ENCODE measurements around the gene FAM163B. TPM values are rescaled to one million over a fixed set of nuclear protein-coding genes. Genes with fewer than 3 reads are reported as not detected.

FAM163B gene
- total RNA-seq, 2 experiments from 2014 or later, result not detected

DNA sequence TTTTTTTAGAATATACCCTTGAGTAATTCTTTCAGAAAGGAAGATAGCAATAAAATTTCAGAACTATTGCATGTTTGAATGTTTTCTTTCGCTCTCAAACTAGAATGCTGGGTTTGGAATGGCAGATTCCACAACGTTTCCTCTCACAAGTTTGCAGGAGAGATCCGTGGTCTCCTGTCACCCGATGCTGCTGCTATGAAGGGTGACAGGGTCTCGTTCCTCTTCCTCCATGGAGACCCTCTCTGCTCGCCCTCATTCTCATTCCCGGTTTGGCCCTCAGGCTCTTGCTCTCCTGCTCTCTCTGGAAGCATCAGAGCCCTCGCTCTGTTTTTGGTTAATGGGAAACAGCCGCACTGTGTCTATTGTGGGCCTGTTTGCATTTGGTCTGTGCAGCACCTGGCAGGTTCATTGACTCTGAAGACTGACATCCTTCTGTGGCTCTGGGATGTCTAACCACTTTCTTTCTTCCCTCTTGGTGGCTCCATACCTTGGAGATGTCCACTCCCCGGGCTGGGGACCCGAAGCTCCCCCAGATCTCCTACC, 12.6 kb upstream of the FAM163B start:
- CTCF ChIA-PET, result no interaction called here
- POLR2A ChIA-PET, result no interaction called here

DNA sequence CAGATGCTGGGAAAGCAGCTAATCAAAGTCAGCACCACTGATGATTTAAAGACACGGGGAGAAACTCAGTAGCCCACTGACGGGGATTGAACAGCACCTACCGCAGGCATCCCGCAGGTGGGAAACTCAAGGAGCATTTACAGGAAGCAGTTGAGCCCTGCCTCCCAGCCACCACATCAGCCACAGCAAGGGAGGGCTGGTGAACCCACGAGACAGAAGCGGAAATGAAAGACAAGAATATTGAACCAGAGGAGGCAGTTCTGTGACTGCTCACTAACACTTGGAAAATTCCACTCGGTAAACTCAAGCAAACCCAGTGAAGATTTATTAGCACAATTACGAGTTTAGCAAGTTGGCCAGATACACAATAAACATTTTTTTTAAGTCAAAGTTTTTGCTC, 10.6 kb upstream of the FAM163B start:
- POLR2A ChIA-PET, result no interaction called here
- CTCF ChIA-PET, result no interaction called here

DNA sequence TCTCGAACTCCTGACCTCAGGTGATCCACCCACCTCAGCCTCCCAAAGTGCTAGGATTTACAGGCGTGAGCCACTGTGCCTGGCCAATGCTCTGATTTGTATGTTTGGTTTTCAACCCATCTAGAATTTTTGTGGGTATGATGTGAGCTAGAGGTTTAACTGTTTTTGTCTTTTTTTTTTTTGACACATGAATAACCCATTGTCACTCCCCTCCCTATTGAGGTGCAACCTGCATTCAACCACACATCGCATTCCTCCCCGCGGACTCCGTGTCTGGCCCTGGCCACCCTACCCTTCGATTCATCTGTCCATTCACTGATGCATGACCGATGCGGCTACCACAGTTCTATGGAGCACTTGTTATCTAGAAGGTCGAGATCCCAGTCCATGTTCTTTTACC, 9.5 kb upstream of the FAM163B start:
- POLR2A ChIA-PET, result no interaction called here
- CTCF ChIA-PET, result no interaction called here

DNA sequence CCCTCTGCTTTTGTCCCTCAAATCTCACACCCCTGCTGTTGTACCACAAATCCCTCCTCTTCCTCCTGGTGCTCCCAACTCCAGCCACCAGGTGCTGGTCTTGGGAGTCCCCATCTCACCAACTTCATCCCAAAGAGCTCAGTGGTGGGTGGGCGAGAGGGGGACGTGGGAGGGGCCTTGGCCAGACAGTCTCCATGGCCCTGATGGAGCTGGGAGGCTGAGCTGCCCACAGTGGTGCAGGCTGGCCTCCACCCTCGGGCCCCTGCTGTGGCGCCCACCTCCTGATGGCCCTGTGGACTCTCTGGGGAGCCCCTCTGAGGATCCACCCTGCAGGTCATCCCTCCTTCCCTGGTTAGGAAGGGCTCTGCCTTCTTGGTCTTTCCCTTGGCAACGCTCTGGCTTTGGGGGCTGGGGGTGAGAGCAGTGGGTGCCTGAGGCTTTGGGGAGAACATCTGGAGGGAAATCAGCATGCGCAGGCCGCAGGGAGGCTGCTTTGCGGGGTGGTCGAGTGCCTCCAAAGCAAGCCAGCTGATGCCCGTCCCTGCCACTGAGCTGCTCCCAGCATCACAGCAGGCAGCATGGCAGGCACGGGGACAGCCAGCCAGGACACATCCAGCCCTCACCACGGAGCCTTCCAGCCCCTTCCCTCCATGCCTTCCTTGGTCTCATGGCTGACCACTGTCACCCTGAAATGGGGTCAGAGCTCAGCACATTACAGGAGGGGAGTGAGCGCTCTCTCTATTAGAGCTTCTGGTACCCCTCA, 7.6 kb upstream of the FAM163B start:
- ChIA-PET CTCF (interaction anchor here (1.9 kb wide), 1 partner anchor 111 kb away, joined by 4 read pairs; no protein-coding TSS in a partner anchor), POLR2A (no interaction called here)

DNA sequence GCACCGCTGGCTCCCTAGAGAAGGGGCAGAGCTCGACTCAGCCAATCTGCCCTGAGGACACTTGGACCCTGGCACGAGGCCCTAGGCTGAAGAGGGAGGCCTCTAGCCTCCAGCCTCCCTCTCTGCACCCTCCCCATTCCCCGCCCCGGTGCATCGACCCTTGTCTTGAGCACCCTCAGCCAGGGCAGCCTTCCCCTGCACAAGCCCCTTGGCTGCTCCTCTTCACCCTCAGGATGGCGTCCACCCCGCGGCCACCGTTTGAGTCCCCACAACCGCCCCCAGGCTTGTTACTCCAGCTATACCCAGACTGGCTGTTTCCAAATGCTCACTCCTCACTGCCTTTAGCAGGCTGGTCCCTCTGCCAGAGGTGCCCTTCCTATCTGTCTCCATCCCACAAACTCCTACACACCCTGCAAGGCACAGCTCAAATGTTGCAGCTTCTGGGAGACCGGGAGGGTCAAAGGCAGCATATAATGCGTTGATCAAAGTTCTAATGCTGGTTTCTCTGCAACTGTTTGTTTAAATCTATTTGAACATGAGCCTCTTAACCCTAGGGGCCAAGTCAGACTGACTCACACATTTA, 6.5 kb upstream of the FAM163B start:
- CTCF ChIA-PET, result interaction anchor here (1.9 kb wide), 1 partner anchor 112 kb away, joined by 4 read pairs; no protein-coding TSS in a partner anchor

DNA sequence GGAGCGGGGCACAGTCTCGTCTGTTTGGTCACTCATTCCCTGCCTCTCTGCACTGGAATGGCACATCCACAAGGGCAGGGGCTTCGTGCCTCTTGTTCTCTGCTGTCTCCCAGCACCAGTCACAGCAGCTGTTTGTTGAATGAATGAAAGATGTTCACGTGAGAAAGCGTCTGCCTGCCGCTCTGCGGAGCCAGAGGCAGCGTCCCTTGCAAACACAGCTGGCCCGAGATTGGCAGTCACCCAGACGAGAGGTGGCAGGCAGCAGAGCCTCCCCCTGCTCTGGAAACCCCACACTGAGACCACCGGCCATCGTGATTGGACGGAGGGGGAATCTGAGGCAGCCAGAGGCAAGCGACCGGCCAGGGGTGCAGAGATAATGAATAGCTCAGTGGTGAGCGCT, 6.0 kb upstream of the FAM163B start:
- CTCF ChIA-PET, result no interaction called here
- POLR2A ChIA-PET, result no interaction called here

More for the DNA sequence above, 6.5 kb upstream of the FAM163B start:
- POLR2A ChIA-PET, result no interaction called here

DNA sequence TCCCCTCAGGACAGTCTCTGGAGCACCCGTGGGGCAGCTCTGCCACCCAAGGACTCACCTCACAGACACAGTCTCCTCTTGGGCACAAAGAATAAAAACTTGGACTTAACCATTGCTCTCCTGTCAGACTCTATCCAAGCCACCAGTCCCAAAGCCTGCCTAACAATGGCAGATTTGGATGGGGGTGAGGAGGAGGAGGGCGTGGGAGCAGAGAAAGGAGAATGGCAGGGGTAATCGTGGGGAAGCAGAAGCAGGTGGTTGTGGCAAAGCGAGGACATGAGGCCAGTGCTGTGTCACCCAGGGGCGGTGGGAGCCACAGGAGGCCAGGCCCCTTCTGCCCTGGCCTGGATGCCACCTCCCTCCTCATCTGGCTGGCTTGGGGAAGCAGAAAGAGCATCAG, 5.5 kb upstream of the FAM163B start:
- POLR2A ChIA-PET, result no interaction called here
- CTCF ChIA-PET, result no interaction called here

DNA sequence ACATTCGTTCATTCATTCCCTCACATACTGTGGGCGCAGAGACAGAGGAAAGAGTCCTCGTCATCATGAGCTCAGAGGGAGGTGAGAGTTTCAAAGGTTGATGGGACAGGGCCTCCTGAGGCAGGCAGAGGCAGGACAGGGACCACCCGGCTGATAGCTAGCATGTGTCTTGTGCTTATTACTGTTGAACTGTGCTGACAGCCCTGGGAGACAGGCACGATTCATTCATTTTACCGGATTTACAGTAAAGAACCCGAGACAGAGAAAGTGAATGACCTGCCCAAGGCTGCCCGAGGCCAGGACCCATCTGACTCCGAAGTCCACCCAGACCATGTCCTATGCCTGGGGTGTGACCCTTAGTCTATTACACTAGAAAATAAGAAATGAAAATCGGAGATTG, 4.9 kb upstream of the FAM163B start:
- POLR2A ChIA-PET, result no interaction called here

DNA sequence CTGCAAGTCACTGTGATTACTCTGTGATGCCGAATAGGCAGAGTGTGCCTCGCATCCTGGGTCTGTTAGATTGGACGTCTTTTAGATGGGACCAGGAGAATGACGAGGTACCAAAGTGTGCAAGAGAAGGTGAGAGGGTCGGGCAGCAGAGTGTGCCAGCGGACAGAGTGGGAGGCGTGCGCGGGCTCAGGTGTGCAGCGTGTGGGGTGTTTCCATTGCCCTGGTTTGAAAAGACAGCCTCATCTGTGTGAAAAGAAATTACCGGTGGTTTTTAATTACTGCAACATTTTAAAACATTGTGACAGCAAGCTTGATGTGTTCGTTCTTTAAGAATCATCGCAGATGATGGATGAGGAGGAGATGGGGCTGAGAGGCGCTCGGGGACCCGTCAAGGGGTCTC, 4.2 kb upstream of the FAM163B start:
- CTCF ChIA-PET, result no interaction called here
- POLR2A ChIA-PET, result no interaction called here

More for the DNA sequence above, 4.9 kb upstream of the FAM163B start:
- CTCF ChIA-PET, result no interaction called here

DNA sequence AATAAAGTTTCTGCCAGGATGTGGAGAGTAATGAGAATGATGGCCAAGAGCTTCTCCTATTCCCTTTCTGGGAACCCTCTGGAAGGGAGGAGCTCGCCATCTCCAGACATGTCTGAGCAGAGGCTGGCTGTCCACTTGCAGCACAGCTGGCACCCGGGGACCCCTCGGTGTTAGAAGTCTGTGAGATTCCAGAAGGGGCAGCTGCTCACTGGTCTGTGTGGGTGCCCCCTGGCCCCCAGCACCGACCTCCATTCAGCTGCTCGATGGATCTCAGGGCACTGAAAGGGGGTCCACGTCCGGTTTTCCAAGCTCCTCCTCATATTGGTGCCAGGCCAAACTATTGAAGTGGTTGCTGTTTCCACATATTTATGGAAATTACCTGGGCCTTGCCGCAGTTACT, 3.6 kb upstream of the FAM163B start:
- CTCF ChIA-PET, result no interaction called here
- POLR2A ChIA-PET, result no interaction called here

DNA sequence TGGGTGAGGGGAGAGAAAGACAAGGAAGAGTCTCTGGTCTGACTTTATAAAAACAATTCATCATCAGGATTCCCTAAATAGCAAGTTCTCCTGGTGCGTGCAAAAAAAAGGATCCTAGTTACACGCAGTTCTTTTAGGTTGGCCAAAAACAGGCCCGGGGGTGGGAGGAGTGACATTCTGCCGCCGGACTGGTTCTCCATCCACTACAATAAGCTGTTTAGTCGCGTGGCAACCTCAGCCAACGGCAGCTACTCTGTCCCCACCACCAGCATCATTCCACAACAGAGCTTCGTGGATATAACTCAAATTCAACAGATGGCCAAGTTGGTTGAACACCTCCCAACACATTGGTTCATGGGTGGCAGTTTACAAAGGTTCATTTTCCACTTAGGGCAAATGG, 2.9 kb upstream of the FAM163B start:
- ChIA-PET POLR2A (no interaction called here), CTCF (no interaction called here)

DNA sequence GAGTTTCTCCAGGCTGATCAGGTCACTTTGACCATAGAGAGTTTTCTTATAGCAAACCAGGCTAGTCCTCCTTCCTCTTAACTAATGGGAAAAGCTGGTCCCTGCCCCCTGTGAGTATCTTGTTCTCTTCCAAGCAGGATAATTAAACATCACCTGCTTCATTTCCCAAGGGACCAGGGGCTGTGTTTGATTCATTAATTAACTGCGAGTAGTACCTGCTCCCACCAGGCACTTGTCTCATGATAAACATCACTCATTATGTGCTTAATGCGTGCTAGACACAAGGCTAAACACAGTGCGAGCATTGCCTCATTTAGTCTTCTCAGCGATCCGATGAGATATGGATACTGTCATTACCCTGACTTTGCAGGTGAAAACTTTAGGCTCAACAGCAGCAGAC, 1.7 kb upstream of the FAM163B start:
- ChIA-PET POLR2A (no interaction called here), CTCF (no interaction called here)

DNA sequence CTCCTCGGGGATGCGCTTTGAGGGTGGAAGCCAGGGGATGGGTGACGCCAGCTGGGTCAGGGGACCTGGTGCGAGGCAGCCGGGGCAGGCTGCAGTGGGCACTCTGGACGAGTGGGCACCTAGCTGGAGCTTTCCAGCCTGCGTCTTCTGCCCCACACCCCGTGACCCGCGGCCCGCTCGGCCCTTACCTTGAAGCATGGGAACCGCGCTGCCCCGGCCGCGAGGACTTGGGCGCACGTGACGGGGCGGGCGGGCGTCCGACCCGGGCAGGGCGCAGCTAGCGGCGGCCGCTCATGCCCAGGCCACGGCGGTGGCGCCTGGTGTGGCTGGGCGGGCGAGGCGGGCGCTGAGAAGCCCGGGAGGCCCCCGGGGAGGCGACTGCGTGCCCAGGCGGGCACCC, 300 bp downstream of the FAM163B start:
- POLR2A ChIA-PET, result no interaction called here
- CTCF ChIA-PET, result interaction anchor here (1.1 kb wide), 1 partner anchor 134 kb away, joined by 3 read pairs; no protein-coding TSS in a partner anchor

DNA sequence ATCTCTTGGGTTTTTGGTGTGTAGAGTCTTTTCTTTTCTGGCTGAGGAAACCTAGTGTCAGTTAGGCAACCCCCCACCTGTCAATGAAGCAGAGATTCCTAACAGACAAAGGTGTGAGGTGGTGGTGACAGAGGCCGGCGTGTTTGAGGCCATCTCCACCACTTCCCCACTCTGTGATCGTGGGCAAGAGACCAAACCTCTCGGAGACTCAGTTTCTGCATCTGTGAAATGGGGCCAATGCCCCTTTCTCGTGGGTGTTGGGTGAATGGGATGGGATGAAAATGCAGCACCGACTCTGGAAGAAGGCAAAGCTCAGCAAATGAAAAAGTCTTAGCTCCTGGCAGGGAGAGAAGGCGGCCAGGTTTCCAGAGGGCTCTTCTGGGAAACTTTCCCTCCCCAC, 807 bp downstream of the FAM163B start:
- CTCF ChIA-PET, result no interaction called here
- POLR2A ChIA-PET, result no interaction called here

DNA sequence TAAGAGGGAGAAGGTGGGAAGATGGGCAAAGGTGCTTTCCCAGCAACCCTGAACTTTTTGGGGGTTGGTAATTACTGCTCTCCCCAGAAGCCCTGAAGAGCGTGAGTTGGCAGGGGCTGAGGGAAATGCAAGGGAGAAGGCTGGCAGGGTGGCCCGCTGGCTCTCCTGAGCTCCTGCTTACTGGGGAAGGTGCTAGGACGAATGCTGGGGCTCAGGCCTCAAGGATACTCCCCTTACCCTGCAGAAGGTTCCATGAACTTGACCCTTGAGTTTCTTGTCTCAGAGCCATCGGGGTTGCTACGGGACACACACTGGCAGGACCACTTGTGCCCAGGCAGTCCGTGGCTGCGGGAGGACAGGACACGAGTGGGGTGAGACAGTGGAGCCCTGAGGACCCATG, 1.2 kb downstream of the FAM163B start:
- ChIA-PET CTCF (interaction anchor here (1.1 kb wide), 2 partner anchors 117 to 135 kb away, joined by 4 to 5 read pairs; no protein-coding TSS in a partner anchor), POLR2A (no interaction called here)

DNA sequence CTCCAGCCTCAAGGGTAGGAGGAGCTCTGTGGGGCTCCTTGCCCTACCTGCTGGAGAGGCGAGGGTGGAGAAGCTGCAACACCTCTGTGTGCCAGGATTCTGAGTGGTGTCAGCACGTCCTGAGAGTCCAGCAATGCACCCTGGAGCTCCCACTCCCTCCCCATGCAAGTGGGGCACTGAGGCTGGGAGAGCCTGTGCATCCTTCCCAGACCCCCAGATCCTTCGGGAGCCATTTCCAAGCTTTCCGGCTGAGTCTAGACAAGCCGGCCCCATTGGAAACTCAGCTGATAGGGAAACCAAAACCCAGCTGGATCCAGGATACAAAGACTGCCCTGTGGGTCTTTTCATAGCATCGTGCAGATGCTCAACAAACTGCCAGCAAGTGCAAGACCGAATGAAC, 1.8 kb downstream of the FAM163B start:
- POLR2A ChIA-PET, result no interaction called here
- CTCF ChIA-PET, result interaction anchor here (0.6 to 1.1 kb wide), 3 partner anchors 41 to 135 kb away, joined by 3 to 5 read pairs (median 4); no protein-coding TSS in a partner anchor

DNA sequence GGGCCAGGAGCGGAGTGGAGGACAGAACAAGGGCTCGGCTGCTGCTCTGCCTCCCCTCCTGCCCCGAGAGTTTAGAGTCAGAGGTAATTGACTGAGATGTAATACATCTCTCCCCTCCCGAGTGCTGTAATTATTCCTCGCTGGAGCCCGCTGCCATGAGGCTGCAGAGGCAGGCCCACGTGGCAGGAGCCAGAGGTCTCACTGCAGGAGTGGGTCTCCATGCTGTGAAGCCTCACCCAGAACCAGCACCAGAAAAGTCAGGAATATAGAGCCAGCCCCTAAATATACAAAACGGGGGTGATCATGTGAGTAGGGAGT, 2.5 kb downstream of the FAM163B start:
- CTCF ChIA-PET, result interaction anchor here (1.1 kb wide), 1 partner anchor 118 kb away, joined by 4 read pairs; no protein-coding TSS in a partner anchor
- POLR2A ChIA-PET, result no interaction called here

DNA sequence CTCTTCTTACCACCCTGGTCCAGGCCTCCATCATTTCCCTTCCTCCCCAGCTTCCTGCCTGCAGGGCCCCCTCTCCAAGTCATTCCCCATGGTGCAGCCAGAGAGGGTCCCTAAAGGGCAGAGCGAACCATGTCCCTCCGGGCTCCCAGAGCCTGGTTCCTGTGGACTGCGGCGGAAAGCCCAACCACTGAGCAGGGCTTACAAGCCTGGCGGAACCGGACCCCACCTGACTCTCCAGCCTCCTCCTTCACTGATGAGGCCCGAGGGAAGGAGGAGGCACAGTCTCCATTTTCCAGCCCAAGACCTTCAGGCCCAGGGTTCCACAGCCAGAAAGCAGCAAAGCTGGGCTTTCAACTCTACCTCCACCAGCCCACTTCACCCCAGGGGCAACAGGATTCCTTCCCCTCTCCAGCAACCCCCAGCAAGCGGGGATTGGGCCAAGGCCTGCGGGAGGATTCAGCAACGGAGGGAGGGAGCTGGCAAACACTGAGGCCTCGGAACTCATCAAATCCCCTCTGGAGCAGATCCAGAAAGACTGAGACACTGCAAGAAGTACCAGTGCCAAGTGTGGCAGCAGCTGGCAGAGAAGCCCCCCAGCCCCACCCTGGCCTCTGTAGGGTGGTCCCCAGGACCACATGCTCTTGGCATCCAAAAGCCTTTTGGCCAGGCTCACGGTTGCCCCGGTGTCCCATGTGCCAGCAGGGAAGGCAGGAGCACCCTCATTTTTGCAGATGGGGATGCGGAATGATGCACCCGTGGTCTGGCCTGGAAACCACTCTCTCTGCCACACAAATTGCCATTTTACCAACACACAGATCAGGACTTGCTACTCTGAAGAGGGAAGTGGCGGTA, 3.1 kb downstream of the FAM163B start:
- ChIA-PET CTCF (interaction anchor here (1.1 to 2.0 kb wide), 2 partner anchors 17 to 119 kb away, joined by 4 to 5 read pairs; no protein-coding TSS in a partner anchor), POLR2A (no interaction called here)

DNA sequence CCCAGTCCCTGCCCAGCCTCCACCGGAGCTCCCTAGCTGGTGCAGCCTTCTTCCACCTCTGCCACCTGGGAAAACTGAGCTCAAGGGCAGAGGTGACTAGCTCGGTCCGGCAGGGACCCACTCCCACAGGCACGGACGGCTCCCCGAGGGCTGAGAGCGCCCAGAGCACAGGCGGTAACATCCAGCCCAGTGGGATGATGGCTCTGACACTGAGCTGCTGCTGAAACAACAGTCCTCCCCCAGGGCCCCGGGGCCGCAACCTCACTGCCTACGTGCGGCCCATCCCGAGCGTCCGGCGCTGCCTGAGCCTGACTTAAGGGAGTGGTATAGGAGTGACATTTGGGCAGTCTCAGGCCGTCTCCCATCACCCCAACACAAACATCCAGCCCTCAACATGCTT, 3.7 kb downstream of the FAM163B start:
- CTCF ChIA-PET, result interaction anchor here (1.1 to 2.0 kb wide), 2 partner anchors 16 to 120 kb away, joined by 4 to 5 read pairs; no protein-coding TSS in a partner anchor
- POLR2A ChIA-PET, result no interaction called here

DNA sequence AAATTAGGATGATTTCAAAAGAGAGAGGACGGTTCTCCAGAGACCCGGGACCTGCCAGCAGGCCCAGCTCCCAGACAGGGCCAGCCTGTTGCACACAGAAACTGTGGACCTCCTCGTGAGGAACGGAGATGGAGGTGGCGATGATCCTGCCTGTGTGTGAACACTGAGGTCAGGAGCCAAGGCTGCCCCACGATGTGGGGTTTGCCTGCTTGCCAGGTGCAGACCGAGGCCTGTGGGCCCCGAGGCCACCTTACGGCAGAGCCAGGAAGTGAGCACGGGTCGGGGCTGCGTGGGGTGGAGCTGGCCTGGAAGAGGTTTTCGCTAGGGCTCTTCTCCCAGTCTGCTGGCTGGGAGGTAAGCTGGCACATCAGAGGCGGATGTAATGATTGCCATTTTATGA, 4.3 kb downstream of the FAM163B start:
- POLR2A ChIA-PET, result no interaction called here
- CTCF ChIA-PET, result interaction anchor here (1.1 to 2.0 kb wide), 2 partner anchors 15 to 121 kb away, joined by 4 to 5 read pairs; no protein-coding TSS in a partner anchor

Measured in activated CD8-positive, alpha-beta memory T cell treated with anti-CD3 and anti-CD28 coated beads for 36 hours (primary cell).